Uterus (tissue), 2 donors: Measurements from ENCODE around the gene ABCC11.

ENCODE experiments used
- POLR2A ChIP-seq, 2 donors: fragments of 450-650 bp; IDR thresholded peaks; one replicate each; pipeline ENCODE4 v1.6.1; 2016; ENCODE audit warnings: antibody characterized with exemption in 2 of 2, mild to moderate bottlenecking in 1 of 2, moderate library complexity in 1 of 2
- TF ChIP-seq, protein P1 (sequence below), 4 experiments: fragments of 200-600 bp in 2 of 4; fragments of 450-650 bp in 2 of 4; sonication (generic) in 2 of 4; IDR thresholded peaks; one replicate each; pipeline ENCODE4 v1.5.1; 2016 to 2019; ENCODE audit warnings: antibody characterized with exemption in 4 of 4, mild to moderate bottlenecking in 2 of 4, moderate library complexity in 1 of 4

DNA sequence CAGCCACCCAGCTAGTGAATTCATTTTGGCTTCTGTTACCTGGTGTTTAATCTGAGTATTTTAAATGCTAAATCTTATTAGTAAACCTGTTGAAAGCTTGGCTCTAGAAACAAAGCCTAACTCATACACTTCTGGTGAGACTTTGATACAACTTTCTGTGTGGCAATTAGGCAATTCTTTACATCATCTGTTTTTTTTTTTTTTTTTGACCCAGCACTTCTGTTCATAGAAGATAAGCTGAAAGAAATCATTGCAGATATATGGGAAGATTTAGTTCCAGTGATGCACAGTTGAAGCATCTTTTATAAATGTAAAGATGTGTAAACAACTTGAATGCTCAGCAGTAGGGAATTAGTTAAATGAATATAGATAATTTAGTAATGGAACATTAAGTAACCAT, 21.7 kb upstream of the ABCC11 start:
- no peak for TF ChIP-seq POLR2A (IDR thresholded peaks at IDR 0.05)
- TF ChIP-seq, protein P1, sequence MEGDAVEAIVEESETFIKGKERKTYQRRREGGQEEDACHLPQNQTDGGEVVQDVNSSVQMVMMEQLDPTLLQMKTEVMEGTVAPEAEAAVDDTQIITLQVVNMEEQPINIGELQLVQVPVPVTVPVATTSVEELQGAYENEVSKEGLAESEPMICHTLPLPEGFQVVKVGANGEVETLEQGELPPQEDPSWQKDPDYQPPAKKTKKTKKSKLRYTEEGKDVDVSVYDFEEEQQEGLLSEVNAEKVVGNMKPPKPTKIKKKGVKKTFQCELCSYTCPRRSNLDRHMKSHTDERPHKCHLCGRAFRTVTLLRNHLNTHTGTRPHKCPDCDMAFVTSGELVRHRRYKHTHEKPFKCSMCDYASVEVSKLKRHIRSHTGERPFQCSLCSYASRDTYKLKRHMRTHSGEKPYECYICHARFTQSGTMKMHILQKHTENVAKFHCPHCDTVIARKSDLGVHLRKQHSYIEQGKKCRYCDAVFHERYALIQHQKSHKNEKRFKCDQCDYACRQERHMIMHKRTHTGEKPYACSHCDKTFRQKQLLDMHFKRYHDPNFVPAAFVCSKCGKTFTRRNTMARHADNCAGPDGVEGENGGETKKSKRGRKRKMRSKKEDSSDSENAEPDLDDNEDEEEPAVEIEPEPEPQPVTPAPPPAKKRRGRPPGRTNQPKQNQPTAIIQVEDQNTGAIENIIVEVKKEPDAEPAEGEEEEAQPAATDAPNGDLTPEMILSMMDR (IDR thresholded peaks at IDR 0.05): no peak
